Activated naive CD4-positive, alpha-beta T cell treated with anti-CD3 and anti-CD28 coated beads, Interleukin-2, amount 10 ng/mL, durations not matched to agents 7 days and 5 days (primary cell): ENCODE results near the gene ECD.

Source experiments
- CTCF ChIA-PET: fragments of 350-600 bp; sonication (Branson Sonifier 250); formaldehyde crosslinking; loops from one replicate; lab custom pipeline; 2021; ENCODE audit warnings: antibody characterized with exemption; lab: Charles Lee
- DNase-seq: peaks from one replicate; pipeline ENCODE4 v3.0.0-alpha.2; 2020
- H3K27ac Mint-ChIP-seq: one replicate; pipeline ENCODE4 v1.8.0; 2021; ENCODE audit warnings: mild to moderate bottlenecking, moderate library complexity, mixed read lengths
- H3K27me3 Mint-ChIP-seq: one replicate; pipeline ENCODE4 v1.8.0; 2021; ENCODE audit warnings: mild to moderate bottlenecking, mixed read lengths
- H3K36me3 Mint-ChIP-seq: one replicate; pipeline ENCODE4 v1.8.0; 2021; ENCODE audit warnings: mixed read lengths
- H3K4me1 Mint-ChIP-seq: one replicate; pipeline ENCODE4 v1.8.0; 2021; ENCODE audit warnings: mixed read lengths
- H3K4me3 Mint-ChIP-seq: one replicate; pipeline ENCODE4 v1.8.0; 2021; ENCODE audit warnings: mild to moderate bottlenecking, moderate library complexity, mixed read lengths
- H3K9me3 Mint-ChIP-seq: one replicate; pipeline ENCODE4 v1.8.0; 2021; ENCODE audit warnings: mixed read lengths

Gene ECD

DNA sequence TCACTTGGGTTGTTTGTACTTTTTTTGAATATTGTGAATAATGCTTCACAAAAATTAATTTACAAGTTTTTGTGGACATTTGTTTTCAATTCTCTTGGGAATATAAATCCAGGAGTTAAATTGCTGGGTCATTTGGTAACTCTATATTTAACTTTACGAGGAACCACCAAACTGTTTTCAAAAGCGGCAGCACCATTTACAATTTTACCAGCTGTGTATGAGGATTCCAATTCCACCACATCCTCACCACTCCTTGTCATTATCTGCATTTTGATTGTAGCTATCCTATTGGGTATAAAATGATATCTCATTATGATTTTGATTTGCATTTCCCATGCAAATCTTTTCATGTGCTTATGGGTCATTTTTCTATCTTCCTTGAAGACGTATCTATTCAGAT is 61.5 kb downstream of the ECD start:
- Mint-ChIP-seq H3K4me3 (no peak overlapping the region), H3K4me1 (peaks cover 15% of the 10 kb centered on the region), H3K36me3 (peaks cover 31% of the 10 kb centered on the region), H3K27me3 (no peaks in the 10 kb centered on the region), H3K27ac (no peak overlapping the region), H3K9me3 (peaks cover 8% of the 10 kb centered on the region)
- CTCF ChIA-PET, result no interaction called here
- no peak for DNase-seq

DNA sequence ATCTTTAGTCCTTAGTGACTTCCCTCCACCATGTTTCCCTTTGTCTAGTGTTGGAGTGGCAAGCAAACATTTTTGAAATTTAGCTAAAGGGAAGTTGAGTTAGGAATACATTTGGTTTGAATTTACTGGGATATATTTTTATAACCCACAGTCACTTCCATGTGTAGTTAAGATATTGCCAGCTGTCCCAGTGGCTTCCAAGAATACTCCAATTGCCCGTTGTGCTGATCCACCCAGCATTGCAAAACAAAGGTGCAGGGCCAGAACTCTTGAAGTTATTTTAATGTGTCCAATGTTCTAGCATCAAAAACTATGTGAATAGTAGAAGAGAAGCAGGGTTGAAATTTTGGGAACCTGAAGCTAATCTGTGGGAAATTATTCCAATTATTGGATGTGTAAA is 68.7 kb downstream of the ECD start:
- DNase-seq, result no peak
- Mint-ChIP-seq H3K4me1 (peaks cover 18% of the 10 kb centered on the region), H3K36me3 (peaks cover 4% of the 10 kb centered on the region)

DNA sequence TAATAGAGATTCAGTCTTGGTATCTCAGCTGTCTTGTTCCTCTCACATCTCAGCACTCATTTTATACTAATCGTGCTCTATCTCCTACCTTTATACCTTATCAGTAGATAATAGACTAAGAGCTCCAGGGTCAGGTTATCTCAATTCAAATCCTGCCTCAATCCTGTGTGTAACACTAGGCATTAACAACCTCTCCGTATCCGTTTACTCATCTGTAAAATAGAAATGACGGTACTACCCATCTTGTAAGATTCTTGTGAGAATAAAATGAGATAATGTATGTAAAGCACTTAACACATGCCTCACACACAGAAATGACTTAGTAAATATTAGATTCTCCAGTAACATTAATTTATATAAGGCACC is 70.5 kb downstream of the ECD start:
- Mint-ChIP-seq H3K27me3 (peaks cover 8% of the 10 kb centered on the region), H3K9me3 (no peaks in the 10 kb centered on the region), H3K4me1 (peaks cover 32% of the 10 kb centered on the region), H3K27ac (peak overlapping the region; percentile 93), H3K36me3 (peaks cover 9% of the 10 kb centered on the region), H3K4me3 (peak overlapping the region; percentile 89)
- CTCF ChIA-PET, result interaction anchor here (0.6 to 4.2 kb wide), 8 partner anchors 10 to 71 kb away, joined by 3 to 29 read pairs (median 4); partner anchors contain the start of genes ECD, FAM149B1 and NUDT13
- no peak for DNase-seq

More for the DNA sequence above, 68.7 kb downstream of the ECD start:
- CTCF ChIA-PET, result interaction anchor here (0.8 kb wide), 1 partner anchor 11 kb away, joined by 3 read pairs; the partner anchor contains the start of gene NUDT13
- Mint-ChIP-seq H3K4me3 (no peak overlapping the region), H3K27me3 (peaks cover 8% of the 10 kb centered on the region), H3K27ac (no peak overlapping the region), H3K9me3 (no peaks in the 10 kb centered on the region)

DNA sequence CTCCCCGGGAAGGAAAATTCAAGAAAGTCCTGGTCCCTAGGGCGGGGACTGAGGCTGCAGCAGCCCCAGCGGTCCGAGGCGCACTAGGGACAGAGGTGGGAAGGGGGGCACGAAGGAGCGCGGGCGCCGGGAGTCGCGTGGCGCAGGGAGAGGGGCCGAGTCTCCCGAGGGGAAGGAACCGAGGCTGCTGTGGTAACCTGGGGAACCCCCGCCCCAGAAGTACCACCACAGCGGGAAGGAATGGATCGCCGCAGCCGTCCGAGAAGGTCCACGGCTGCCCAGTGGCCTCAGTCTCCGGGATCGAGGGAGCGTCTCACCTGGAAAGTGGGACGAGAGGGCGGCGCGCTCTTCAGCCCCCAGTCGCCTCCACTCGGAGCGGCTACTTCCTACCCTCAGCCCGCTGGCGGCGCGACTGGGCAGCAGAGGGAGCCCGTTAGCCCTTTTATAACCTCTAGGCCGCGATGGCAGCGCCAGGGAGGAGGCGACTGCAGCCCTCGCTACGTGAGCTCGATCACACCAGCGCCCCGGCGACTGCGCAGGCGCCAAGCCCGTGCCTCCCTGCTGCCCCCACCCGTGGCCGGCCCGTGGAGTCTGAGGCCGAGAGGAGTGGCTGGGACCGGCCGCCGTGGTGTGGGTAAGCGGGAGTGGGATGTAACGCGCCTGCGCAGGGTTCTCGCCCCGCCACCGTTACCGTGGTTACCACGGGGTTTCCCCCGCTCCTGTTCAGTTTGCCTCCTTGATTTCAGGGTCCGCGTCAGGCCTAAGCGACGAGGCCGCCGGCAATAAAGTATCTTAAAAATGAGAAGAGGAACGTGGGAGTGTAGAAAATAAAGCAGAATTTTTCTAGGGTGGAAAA is 71.1 kb downstream of the ECD start, which contains the start of gene P4HA1:
TSS of gene P4HA1 (minus strand) at position 418 of the 856 bp plus-strand sequence. CDS start 21,983 bp downstream, outside the sequence.
- peaks cover 11% of the 10 kb centered on the region for H3K36me3 Mint-ChIP-seq
- no peaks in the 10 kb centered on the region for H3K9me3 Mint-ChIP-seq
- peak; percentile 99 for DNase-seq
- peak within 1 kb of the TSS; percentile 93 for H3K27ac Mint-ChIP-seq
- peaks cover 32% of the 10 kb centered on the region for H3K4me1 Mint-ChIP-seq
- H3K27me3 Mint-ChIP-seq, result peaks cover 8% of the 10 kb centered on the region
- peak within 1 kb of the TSS; percentile 89 for H3K4me3 Mint-ChIP-seq
- CTCF ChIA-PET, result interaction anchor here (0.6 to 4.2 kb wide), 16 partner anchors 9 to 133 kb away, joined by 3 to 29 read pairs (median 3); partner anchors contain the start of genes ECD, FAM149B1 and NUDT13

DNA sequence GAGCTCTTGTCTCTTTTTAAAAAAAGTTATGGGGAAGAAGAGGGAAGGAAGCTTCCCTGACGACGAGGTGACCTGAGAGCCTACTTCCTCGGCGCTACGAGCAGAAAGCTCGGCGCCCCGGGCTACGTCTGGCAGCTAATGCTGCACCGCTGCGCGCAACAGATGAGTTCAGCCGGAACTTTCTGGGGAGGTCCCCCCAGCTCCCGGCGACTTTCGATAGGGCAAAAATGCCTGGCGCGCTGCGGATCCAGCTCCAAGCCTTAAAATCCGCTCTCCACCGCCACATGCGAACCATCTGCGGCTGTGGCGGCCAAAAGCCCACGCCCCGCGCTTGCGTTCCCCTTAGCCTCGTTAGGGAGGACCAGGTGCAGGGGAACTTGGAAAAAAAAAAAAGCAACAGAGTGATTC is 71.8 kb downstream of the ECD start:
- H3K9me3 Mint-ChIP-seq, result no peaks in the 10 kb centered on the region
- H3K27me3 Mint-ChIP-seq, result peaks cover 8% of the 10 kb centered on the region
- DNase-seq, result peak; percentile 82
- H3K4me1 Mint-ChIP-seq, result peaks cover 32% of the 10 kb centered on the region
- peaks cover 15% of the 10 kb centered on the region for H3K36me3 Mint-ChIP-seq
- CTCF ChIA-PET, result interaction anchor here (0.7 to 4.2 kb wide), 12 partner anchors 8 to 134 kb away, joined by 3 to 29 read pairs (median 3); partner anchors contain the start of genes ECD, FAM149B1 and NUDT13
- peak overlapping the region; percentile 89 for H3K4me3 Mint-ChIP-seq
- peak overlapping the region; percentile 93 for H3K27ac Mint-ChIP-seq

DNA sequence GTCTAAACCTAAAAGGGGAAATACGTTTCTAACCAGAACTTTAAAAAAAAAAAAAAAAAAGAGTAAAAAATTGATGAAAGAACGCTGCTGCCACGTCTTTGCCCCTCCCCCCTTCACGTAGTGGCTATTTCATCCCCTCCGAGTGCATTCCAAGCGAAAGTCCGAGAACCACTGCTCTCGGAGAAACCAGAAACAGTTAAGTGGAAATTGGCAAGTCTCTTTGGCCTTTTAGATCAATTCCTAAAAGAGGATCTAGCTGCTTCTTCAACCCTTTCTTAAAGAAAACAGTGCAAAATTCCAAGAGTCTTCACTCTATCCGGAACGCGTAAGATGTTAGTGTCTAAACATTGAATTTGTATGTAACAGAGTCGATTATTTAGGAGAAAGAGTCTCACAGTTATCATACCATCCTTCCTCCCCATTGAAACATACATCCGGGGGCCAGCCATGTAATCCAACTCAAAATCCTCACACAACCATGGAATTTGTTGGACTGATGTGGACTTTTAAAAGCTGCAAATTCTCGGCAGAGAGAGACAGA is 72.3 kb downstream of the ECD start:
- Mint-ChIP-seq H3K9me3 (no peaks in the 10 kb centered on the region), H3K27me3 (peaks cover 8% of the 10 kb centered on the region), H3K4me1 (peaks cover 32% of the 10 kb centered on the region), H3K27ac (peak overlapping the region; percentile 93), H3K4me3 (peak overlapping the region; percentile 89), H3K36me3 (peaks cover 15% of the 10 kb centered on the region)
- CTCF ChIA-PET, result interaction anchor here (0.7 to 4.2 kb wide), 13 partner anchors 8 to 736 kb away, joined by 3 to 29 read pairs (median 3); partner anchors contain the start of genes ECD, FAM149B1 and NUDT13
- peak; percentile 51 for DNase-seq

DNA sequence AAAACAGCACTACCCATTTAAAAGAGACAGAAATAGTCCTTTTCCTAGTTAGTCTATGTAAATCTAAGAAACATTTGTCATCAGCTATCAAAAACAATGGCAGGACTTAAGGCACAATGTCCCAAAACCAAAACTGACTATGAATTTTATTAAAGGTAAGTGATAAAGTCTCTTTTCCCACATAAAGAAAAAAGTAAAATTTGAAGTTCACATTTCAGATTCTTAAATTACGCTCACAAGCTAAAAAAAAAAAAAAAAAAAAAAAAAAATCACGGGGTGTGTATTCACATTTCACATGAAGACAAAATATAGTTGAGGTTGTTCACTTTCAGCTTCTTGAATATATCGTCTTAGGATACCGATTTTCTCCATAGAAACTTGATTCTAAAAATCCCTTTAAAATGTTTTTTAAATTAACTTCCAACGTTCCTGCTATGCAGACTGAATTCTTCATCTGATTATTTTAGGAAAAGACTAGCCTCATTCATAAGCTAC is 72.8 kb downstream of the ECD start:
- DNase-seq, result no peak
- peaks cover 32% of the 10 kb centered on the region for H3K4me1 Mint-ChIP-seq
- H3K27ac Mint-ChIP-seq, result peak overlapping the region; percentile 93
- peak overlapping the region; percentile 89 for H3K4me3 Mint-ChIP-seq
- peaks cover 8% of the 10 kb centered on the region for H3K27me3 Mint-ChIP-seq
- no peaks in the 10 kb centered on the region for H3K9me3 Mint-ChIP-seq
- peaks cover 13% of the 10 kb centered on the region for H3K36me3 Mint-ChIP-seq
- CTCF ChIA-PET, result interaction anchor here (0.7 to 4.2 kb wide), 5 partner anchors 16 to 735 kb away, joined by 3 to 29 read pairs (median 5); partner anchors contain the start of gene NUDT13

DNA sequence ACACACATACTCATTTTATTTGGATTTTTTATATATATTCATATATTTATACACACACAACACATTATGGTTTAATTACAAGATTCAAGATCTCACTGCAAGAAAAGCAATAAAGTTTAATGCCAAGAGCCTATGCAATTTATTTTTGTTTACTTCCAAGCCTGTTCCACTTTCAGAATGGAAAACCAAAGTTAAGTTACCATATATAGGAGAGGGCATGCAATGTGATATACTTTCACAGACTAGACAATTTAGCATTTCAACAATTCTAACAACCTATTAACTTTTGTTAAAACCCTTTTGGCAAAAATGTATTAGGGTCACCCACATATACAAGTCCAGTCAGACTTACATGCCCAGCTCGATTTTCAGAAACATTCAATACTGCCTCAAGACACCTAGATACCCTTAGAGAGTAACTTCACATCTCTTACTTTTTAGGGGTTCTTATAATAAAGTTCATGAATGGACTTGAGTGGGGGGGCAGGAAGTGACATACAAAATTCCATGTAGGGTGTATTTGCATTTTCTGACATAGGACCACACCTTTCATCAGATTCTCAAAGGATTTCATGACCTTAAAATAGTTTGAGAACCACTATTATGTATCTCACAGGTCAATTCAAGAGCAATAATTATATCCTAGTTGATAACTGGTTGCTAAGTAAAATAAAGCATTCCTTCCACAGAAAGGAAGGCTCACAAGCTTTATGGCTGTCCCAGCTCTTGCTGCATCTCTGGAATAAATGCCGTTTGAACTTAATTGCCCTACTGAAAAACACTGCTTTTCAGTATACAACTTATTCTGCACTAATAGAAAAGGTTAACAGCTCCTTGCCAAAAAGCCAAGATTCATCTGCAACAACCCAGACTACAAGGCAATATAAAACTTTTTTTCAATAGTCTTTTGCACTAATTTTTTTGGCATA is 73.6 kb downstream of the ECD start:
- Mint-ChIP-seq H3K27ac (no peak overlapping the region), H3K9me3 (no peaks in the 10 kb centered on the region), H3K4me3 (peak overlapping the region; percentile 89), H3K4me1 (peaks cover 32% of the 10 kb centered on the region), H3K27me3 (peaks cover 8% of the 10 kb centered on the region), H3K36me3 (peaks cover 13% of the 10 kb centered on the region)
- DNase-seq, result no peak
- CTCF ChIA-PET, result interaction anchor here (1.5 to 4.2 kb wide), 3 partner anchors 16 to 64 kb away, joined by 5 to 29 read pairs (median 6); partner anchors contain the start of gene NUDT13

DNA sequence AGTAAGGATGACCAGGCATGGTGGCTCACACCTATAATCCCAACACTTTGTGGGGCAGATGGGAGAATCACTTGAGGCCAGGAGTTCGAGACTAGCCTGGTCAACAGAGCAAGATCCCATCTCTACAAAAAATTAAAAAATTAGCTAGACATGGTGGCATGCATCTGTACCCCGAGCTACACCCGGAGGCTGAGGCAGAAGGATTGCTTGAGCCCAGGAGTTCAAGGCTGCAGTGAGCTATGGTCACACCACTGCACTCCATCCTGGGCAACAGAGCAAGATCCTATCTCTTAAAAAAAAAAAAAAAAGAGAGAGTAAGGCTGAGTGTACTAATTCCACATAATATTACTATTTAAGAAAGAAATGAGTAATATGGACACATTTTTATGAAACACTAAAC is 75.0 kb downstream of the ECD start:
- peaks cover 8% of the 10 kb centered on the region for H3K27me3 Mint-ChIP-seq
- no peak for DNase-seq
- no peaks in the 10 kb centered on the region for H3K9me3 Mint-ChIP-seq
- peaks cover 35% of the 10 kb centered on the region for H3K4me1 Mint-ChIP-seq
- CTCF ChIA-PET, result interaction anchor here (0.6 kb wide), 1 partner anchor 31 kb away, joined by 3 read pairs; no protein-coding TSS in a partner anchor
- no peak overlapping the region for H3K27ac Mint-ChIP-seq
- H3K36me3 Mint-ChIP-seq, result peaks cover 17% of the 10 kb centered on the region
- H3K4me3 Mint-ChIP-seq, result no peak overlapping the region

DNA sequence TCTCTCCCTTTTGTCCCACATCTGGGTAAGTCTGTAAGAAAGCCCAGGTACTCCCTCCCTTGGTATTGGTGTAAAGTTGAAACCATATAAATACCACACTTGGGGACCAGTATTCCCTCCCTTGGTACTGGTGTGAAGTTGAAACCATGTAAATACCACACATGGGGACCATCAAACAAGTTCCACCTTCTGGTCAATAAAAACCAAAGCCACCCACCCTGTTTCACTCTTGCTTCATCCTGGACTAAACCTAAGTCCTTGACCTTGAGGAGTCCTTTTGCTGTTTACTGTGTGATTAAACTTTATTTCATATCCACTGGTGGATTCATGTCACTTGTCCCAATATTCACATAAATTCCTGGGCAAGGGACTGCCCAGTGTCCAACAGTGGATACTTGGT is 79.5 kb downstream of the ECD start:
- H3K4me1 Mint-ChIP-seq, result peaks cover 12% of the 10 kb centered on the region
- H3K36me3 Mint-ChIP-seq, result peaks cover 19% of the 10 kb centered on the region
- CTCF ChIA-PET, result interaction anchor here (1.2 kb wide), 1 partner anchor 8 kb away, joined by 3 read pairs; no protein-coding TSS in a partner anchor
- no peaks in the 10 kb centered on the region for H3K27me3 Mint-ChIP-seq
- no peak for DNase-seq
- no peaks in the 10 kb centered on the region for H3K9me3 Mint-ChIP-seq
- H3K4me3 Mint-ChIP-seq, result no peak overlapping the region
- H3K27ac Mint-ChIP-seq, result no peak overlapping the region

DNA sequence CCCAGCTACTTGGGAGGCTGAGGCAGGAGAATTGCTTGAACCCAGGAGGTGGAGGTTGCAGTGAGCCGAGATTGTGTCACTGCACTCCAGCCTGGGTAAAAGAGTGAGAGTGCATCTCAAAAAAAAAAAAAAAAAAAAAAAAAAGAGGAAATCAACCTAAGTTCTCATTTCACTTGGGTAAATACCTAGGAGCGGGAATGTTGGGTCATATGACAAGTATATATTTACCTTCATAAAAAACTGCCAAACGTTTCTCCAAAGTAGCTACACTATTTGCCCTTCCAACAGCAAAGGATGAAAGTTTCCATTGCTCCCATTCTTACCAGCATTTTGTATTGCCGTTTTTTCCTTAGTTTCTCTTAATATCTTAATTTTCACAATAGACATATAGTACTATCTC is 81.0 kb downstream of the ECD start:
- H3K27ac Mint-ChIP-seq, result no peak overlapping the region

DNA sequence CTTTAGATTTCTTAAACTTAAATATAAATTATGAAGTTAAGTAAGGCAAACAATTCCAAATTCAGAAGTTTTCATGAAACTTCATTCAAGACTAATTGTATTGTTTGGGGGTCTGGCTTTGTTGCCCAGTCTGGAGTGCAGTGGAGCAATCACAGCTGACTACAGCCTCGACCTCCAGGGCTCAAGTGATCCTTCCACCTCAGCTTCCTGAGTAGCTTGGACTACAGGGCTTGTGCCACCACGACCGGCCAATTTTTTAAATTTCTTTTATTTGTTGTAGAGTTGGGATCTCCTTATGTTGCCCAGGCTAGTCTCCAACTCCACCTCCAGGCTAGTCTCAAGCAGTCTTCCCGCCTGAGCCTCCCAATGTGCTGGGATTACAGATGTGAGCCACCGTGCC is 83.6 kb downstream of the ECD start:
- Mint-ChIP-seq H3K4me1 (peaks cover 9% of the 10 kb centered on the region), H3K36me3 (peaks cover 14% of the 10 kb centered on the region), H3K27ac (no peak overlapping the region), H3K4me3 (no peak overlapping the region), H3K9me3 (no peaks in the 10 kb centered on the region), H3K27me3 (no peaks in the 10 kb centered on the region)
- CTCF ChIA-PET, result no interaction called here
- no peak for DNase-seq

More for the DNA sequence above, 81.0 kb downstream of the ECD start:
- H3K9me3 Mint-ChIP-seq, result no peaks in the 10 kb centered on the region
- no peak for DNase-seq
- H3K36me3 Mint-ChIP-seq, result peaks cover 19% of the 10 kb centered on the region
- CTCF ChIA-PET, result no interaction called here
- no peak overlapping the region for H3K4me3 Mint-ChIP-seq
- H3K4me1 Mint-ChIP-seq, result peaks cover 9% of the 10 kb centered on the region
- no peaks in the 10 kb centered on the region for H3K27me3 Mint-ChIP-seq
